ENCODE data around the gene NUDCD3. TPM values are rescaled to one million over a fixed set of nuclear protein-coding genes. Genes with fewer than 3 reads are reported as not detected.

The NUDCD3 gene
- total RNA-seq, 4 donors from 2014 or later, result 44.9 to 92.4 (median 73.0) TPM

DNA sequence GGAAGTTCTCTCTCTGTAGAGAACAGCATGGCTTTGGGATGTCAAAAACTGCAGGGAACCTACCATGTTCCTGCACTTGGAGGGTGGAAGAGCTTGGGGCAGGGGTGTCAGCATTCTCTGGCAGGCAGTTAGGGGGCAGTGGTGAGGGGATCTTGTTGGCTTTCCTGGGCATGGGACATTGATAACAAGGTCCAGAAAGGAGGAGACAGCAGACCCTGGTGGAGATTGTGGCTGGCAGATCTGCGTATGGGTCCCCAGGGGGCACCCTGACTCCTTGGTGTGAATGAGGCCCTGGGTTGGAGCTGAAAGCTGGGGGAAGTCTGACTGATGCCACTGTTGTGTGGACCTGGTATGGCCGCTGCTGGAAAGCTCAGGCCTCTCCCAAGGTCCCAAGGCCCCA lies 142.2 kb downstream of the NUDCD3 start:
- Histone ChIP-seq H3K4me1 (peaks cover 0 to 13% (median 9%) of the 10 kb centered on the region in 4 donors), H3K4me3 (no peak overlapping the region), H3K27ac (replicated peaks in 1 of 4) (no peak overlapping the region), H3K9me3 (no peaks in the 10 kb centered on the region), H3K36me3 (no peaks in the 10 kb centered on the region), H3K27me3 (peaks cover 0 to 7% (median 0%) of the 10 kb centered on the region in 4 donors)
- intact Hi-C loops (cut with DNase I), result no loop called here
- no CpG with 5 or more reads among the region's 2 CpGs for WGBS
- DNase-seq (ENCODE audit: extremely low spot score), result no peak
- TF ChIP-seq POLR2A (IDR thresholded peaks at IDR 0.05; ENCODE audit: low read depth) (no peak), POLR2AphosphoS5 (IDR thresholded peaks at IDR 0.05) (no peak), EP300 (IDR thresholded peaks at IDR 0.05) (no peak)
- TF ChIP-seq, protein P1, sequence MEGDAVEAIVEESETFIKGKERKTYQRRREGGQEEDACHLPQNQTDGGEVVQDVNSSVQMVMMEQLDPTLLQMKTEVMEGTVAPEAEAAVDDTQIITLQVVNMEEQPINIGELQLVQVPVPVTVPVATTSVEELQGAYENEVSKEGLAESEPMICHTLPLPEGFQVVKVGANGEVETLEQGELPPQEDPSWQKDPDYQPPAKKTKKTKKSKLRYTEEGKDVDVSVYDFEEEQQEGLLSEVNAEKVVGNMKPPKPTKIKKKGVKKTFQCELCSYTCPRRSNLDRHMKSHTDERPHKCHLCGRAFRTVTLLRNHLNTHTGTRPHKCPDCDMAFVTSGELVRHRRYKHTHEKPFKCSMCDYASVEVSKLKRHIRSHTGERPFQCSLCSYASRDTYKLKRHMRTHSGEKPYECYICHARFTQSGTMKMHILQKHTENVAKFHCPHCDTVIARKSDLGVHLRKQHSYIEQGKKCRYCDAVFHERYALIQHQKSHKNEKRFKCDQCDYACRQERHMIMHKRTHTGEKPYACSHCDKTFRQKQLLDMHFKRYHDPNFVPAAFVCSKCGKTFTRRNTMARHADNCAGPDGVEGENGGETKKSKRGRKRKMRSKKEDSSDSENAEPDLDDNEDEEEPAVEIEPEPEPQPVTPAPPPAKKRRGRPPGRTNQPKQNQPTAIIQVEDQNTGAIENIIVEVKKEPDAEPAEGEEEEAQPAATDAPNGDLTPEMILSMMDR (IDR thresholded peaks at IDR 0.05), result no peak

DNA sequence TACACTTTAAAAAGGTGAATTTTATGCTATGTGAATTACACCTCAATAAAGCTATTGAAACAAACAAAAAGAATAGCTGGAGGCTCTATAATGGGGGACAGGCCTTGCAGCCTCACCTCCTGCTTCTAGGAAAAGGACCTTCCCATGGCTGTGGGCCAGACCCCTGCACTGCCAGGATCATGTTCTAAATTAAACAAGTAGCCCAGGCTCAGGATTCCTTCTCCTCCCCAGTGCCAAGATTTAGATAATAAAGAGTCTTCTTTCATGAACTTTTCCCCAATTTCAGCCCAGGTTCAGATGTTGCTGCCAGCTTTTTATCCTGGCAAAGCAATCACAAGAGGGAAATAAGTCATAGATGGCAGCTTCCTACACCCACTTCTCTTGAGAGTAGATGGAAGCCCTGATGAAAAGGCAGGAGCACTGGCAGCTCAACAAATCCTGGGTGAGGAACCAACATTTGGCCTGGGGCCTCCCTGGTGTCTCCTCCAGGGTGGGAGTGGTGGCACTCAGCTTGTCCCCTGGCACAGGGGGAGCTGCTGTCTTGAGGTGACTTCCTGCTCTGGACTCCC lies 142.8 kb downstream of the NUDCD3 start:
- peaks cover 0 to 4% (median 0%) of the 10 kb centered on the region in 4 donors for H3K9me3 ChIP-seq
- peaks cover 0 to 7% (median 0%) of the 10 kb centered on the region in 4 donors for H3K27me3 ChIP-seq
- H3K4me3 ChIP-seq, result no peak overlapping the region
- no peak overlapping the region for H3K27ac ChIP-seq (replicated peaks in 1 of 4)
- no peak for DNase-seq (ENCODE audit: extremely low spot score)
- H3K36me3 ChIP-seq, result no peaks in the 10 kb centered on the region
- intact Hi-C loops (cut with DNase I), result no loop called here
- TF ChIP-seq POLR2A (IDR thresholded peaks at IDR 0.05; ENCODE audit: low read depth) (no peak), EP300 (IDR thresholded peaks at IDR 0.05) (no peak), POLR2AphosphoS5 (IDR thresholded peaks at IDR 0.05) (no peak)
- TF ChIP-seq, protein P1 (IDR thresholded peaks at IDR 0.05), result no peak
- H3K4me1 ChIP-seq, result peaks cover 0 to 13% (median 9%) of the 10 kb centered on the region in 4 donors

DNA sequence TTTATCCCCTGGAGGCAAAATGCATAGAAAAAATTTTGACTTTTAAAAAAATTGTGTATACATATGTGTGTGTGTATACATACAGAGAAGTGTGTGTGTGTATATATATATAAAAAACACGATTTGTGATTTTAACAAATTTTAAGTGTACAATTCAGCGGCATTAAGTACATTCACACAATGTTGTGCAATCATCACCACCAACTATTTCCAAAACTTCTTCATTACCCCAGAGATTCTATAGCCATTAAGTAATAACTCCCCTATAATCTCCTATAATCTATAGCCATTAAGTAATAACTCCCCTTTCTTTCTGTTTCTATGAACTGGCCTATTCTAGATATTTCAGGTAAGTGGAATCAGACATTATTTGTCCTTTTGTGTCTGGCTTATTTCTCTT lies 144.4 kb downstream of the NUDCD3 start:
- TF ChIP-seq, protein P1 (IDR thresholded peaks at IDR 0.05), result no peak
- TF ChIP-seq EP300 (IDR thresholded peaks at IDR 0.05) (no peak), POLR2AphosphoS5 (IDR thresholded peaks at IDR 0.05) (no peak), POLR2A (IDR thresholded peaks at IDR 0.05; ENCODE audit: low read depth) (no peak)
- Histone ChIP-seq H3K27ac (replicated peaks in 1 of 4) (no peak overlapping the region), H3K4me3 (no peak overlapping the region), H3K4me1 (peaks cover 0 to 13% (median 9%) of the 10 kb centered on the region in 4 donors), H3K36me3 (no peaks in the 10 kb centered on the region), H3K9me3 (peaks cover 0 to 4% (median 0%) of the 10 kb centered on the region in 4 donors), H3K27me3 (peaks cover 0 to 7% (median 0%) of the 10 kb centered on the region in 4 donors)
- no peak for DNase-seq (ENCODE audit: extremely low spot score)
- intact Hi-C loops (cut with DNase I), result no loop called here
- WGBS, result 95% methylated on average over 2 of the region's 2 CpGs

DNA sequence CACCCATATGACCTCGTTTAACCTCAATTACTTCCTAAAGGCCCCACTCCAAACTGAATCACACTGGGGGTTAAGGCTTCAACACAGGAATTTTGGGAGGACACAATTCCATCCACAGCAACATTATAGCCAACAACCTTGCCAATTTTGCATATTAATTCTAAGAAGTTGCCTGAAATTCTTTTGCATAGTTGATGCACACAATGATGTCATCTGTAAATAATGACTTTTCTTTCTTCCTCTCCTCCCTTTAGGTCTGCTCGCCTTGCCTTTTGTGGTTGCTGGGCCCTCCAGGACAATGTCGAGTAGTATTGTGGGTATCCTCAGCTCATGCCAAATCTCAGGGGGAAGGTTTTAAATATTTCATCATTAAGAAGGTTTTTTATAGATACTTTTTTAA lies 149.1 kb downstream of the NUDCD3 start:
- TF ChIP-seq EP300 (IDR thresholded peaks at IDR 0.05), result no peak
- TF ChIP-seq, protein P1 (IDR thresholded peaks at IDR 0.05), result no peak
- no peak for TF ChIP-seq POLR2A (IDR thresholded peaks at IDR 0.05; ENCODE audit: low read depth)
- no peak for TF ChIP-seq POLR2AphosphoS5 (IDR thresholded peaks at IDR 0.05)
- no peaks in the 10 kb centered on the region for H3K4me1 ChIP-seq
- 86% methylated on average over 3 of the region's 3 CpGs for WGBS
- no peak overlapping the region for H3K27ac ChIP-seq (replicated peaks in 1 of 4)
- H3K4me3 ChIP-seq, result no peak overlapping the region
- no peaks in the 10 kb centered on the region for H3K36me3 ChIP-seq
- H3K27me3 ChIP-seq, result no peaks in the 10 kb centered on the region
- H3K9me3 ChIP-seq, result peaks cover 0 to 14% (median 9%) of the 10 kb centered on the region in 4 donors
- no peak for DNase-seq (ENCODE audit: extremely low spot score)
- intact Hi-C loops (cut with DNase I), result no loop called here

DNA sequence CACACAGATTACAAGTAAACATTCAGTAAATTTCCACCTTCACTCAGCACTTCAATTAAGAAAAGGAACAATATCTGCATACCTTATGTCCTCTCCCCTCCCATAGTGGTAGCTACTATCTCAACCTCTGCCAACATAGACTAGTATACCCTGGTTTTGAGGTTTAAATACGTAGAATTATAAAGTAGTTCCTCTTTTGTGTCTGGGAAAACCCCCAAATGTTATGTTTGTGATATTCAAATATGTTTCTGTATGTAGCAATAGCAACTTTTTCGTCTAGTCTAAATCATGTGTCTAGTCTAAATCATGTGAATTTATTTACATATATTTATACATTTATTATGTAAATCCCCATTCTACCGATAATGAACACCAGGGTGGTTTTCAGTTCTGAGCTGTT lies 151.9 kb downstream of the NUDCD3 start:
- H3K9me3 ChIP-seq, result peaks cover 0 to 16% (median 10%) of the 10 kb centered on the region in 4 donors
- no peaks in the 10 kb centered on the region for H3K27me3 ChIP-seq
- DNase-seq (ENCODE audit: extremely low spot score), result no peak
- WGBS, result 80% methylated on average over 3 of the region's 3 CpGs
- no peak overlapping the region for H3K4me3 ChIP-seq
- TF ChIP-seq, protein P1 (IDR thresholded peaks at IDR 0.05), result no peak
- TF ChIP-seq POLR2A (IDR thresholded peaks at IDR 0.05; ENCODE audit: low read depth), result no peak
- no peak for TF ChIP-seq EP300 (IDR thresholded peaks at IDR 0.05)
- no peak for TF ChIP-seq POLR2AphosphoS5 (IDR thresholded peaks at IDR 0.05)
- no peak overlapping the region for H3K27ac ChIP-seq (replicated peaks in 1 of 4)
- intact Hi-C loops (cut with DNase I), result no loop called here
- peaks cover 2 to 6% (median 3%) of the 10 kb centered on the region in 4 donors for H3K4me1 ChIP-seq
- no peaks in the 10 kb centered on the region for H3K36me3 ChIP-seq

Measured in esophagus muscularis mucosa (tissue), 4 donors.